ENCODE data around the gene SLC43A1.

Gene SLC43A1

GRCh38 chr11:57469268-57469667 lies 46.2 kb downstream of the SLC43A1 start:
- no peak overlapping the region for H3K4me2 ChIP-seq (ENCODE audit: low read length)
- no peaks in the 10 kb centered on the region for H3K79me2 ChIP-seq (ENCODE audit: control insufficient read depth, low read length)
- no peaks in the 10 kb centered on the region for H3K36me3 ChIP-seq (ENCODE audit: control insufficient read depth, low read length)
- TF ChIP-seq CTCF (IDR thresholded peaks at IDR 0.05; ENCODE audit: low read depth, low read length, poor library complexity, severe bottlenecking), result no peak
- no peak for TF ChIP-seq EZH2phosphoT487 (IDR thresholded peaks at IDR 0.05; ENCODE audit: borderline replicate concordance, low read length)
- no peaks in the 10 kb centered on the region for H3F3A ChIP-seq (ENCODE audit: control insufficient read depth, insufficient read depth)
- no peaks in the 10 kb centered on the region for H3K9me3 ChIP-seq (ENCODE audit: control insufficient read depth, insufficient read depth, low read length)
- H3K4me1 ChIP-seq (ENCODE audit: control insufficient read depth, low read length), result peaks cover 4% of the 10 kb centered on the region
- no peak overlapping the region for H3K27ac ChIP-seq (ENCODE audit: low read depth, low read length)
- no peak overlapping the region for H3K4me3 ChIP-seq (ENCODE audit: low read length)
- peaks cover 6% of the 10 kb centered on the region for H3K27me3 ChIP-seq (ENCODE audit: control insufficient read depth, low read length)
- no peaks in the 10 kb centered on the region for H3K9me2 ChIP-seq (replicated peaks; ENCODE audit: control insufficient read depth, low read length)
- no peaks in the 10 kb centered on the region for H4K20me1 ChIP-seq (ENCODE audit: control insufficient read depth, insufficient read depth, low read depth, low read length)

GRCh38 chr11:57468276-57468675 lies 47.2 kb downstream of the SLC43A1 start:
- no peaks in the 10 kb centered on the region for H3K4me1 ChIP-seq (ENCODE audit: control insufficient read depth, low read length)
- H3K4me3 ChIP-seq (ENCODE audit: low read length), result no peak overlapping the region
- TF ChIP-seq EZH2phosphoT487 (IDR thresholded peaks at IDR 0.05; ENCODE audit: borderline replicate concordance, low read length) (no peak), CTCF (IDR thresholded peaks at IDR 0.05; ENCODE audit: low read depth, low read length, poor library complexity, severe bottlenecking) (no peak)
- no peak overlapping the region for H3K4me2 ChIP-seq (ENCODE audit: low read length)
- no peaks in the 10 kb centered on the region for H3F3A ChIP-seq (ENCODE audit: control insufficient read depth, insufficient read depth)
- H3K27ac ChIP-seq (ENCODE audit: low read depth, low read length), result no peak overlapping the region
- no peaks in the 10 kb centered on the region for H4K20me1 ChIP-seq (ENCODE audit: control insufficient read depth, insufficient read depth, low read depth, low read length)
- no peaks in the 10 kb centered on the region for H3K36me3 ChIP-seq (ENCODE audit: control insufficient read depth, low read length)
- no peaks in the 10 kb centered on the region for H3K9me3 ChIP-seq (ENCODE audit: control insufficient read depth, insufficient read depth, low read length)
- H3K9me2 ChIP-seq (replicated peaks; ENCODE audit: control insufficient read depth, low read length), result no peaks in the 10 kb centered on the region
- no peaks in the 10 kb centered on the region for H3K79me2 ChIP-seq (ENCODE audit: control insufficient read depth, low read length)
- no peaks in the 10 kb centered on the region; the same call in 1 of the 2 replicates for H3K27me3 ChIP-seq (ENCODE audit: control insufficient read depth, low read length)

GRCh38 chr11:57467508-57468157 lies 47.9 kb downstream of the SLC43A1 start:
- Histone ChIP-seq H3K9me3 (ENCODE audit: control insufficient read depth, insufficient read depth, low read length) (no peaks in the 10 kb centered on the region), H3K79me2 (ENCODE audit: control insufficient read depth, low read length) (no peaks in the 10 kb centered on the region), H3K4me1 (ENCODE audit: control insufficient read depth, low read length) (no peaks in the 10 kb centered on the region), H3F3A (ENCODE audit: control insufficient read depth, insufficient read depth) (no peaks in the 10 kb centered on the region), H3K4me3 (ENCODE audit: low read length) (no peak overlapping the region), H3K27me3 (ENCODE audit: control insufficient read depth, low read length) (peaks cover 5% of the 10 kb centered on the region), H3K9me2 (replicated peaks; ENCODE audit: control insufficient read depth, low read length) (no peaks in the 10 kb centered on the region), H3K36me3 (ENCODE audit: control insufficient read depth, low read length) (no peaks in the 10 kb centered on the region), H4K20me1 (ENCODE audit: control insufficient read depth, insufficient read depth, low read depth, low read length) (no peaks in the 10 kb centered on the region), H3K27ac (ENCODE audit: low read depth, low read length) (no peak overlapping the region), H3K4me2 (ENCODE audit: low read length) (no peak overlapping the region)
- TF ChIP-seq CTCF (IDR thresholded peaks at IDR 0.05; ENCODE audit: low read depth, low read length, poor library complexity, severe bottlenecking) (no peak), EZH2phosphoT487 (IDR thresholded peaks at IDR 0.05; ENCODE audit: borderline replicate concordance, low read length) (no peak)
